ENCODE data around the gene SEPTIN10.

SEPTIN10 gene

GRCh38 chr2:109512076-109512475 is 101.7 kb downstream of the SEPTIN10 start:
- TF ChIP-seq ZC3H10 (CRISPR knock-in tag; IDR thresholded peaks at IDR 0.05) (no peak), ZFP30 (CRISPR knock-in tag; IDR thresholded peaks at IDR 0.05) (no peak), ZNF565 (CRISPR knock-in tag; conservative IDR thresholded peaks at IDR 0.05; ENCODE audit: low read depth) (no peak), ESRRG (CRISPR knock-in tag; IDR thresholded peaks at IDR 0.05) (no peak), TOX (CRISPR knock-in tag; IDR thresholded peaks at IDR 0.05; ENCODE audit: borderline replicate concordance) (no peak), TSHZ2 (CRISPR knock-in tag; IDR thresholded peaks at IDR 0.05) (no peak), POU6F1 (CRISPR knock-in tag; IDR thresholded peaks at IDR 0.05; ENCODE audit: borderline replicate concordance, low read depth) (no peak), RARB (CRISPR knock-in tag; IDR thresholded peaks at IDR 0.05) (no peak), TCF4 (CRISPR knock-in tag; IDR thresholded peaks at IDR 0.05; ENCODE audit: borderline replicate concordance) (no peak), PPARA (CRISPR knock-in tag; IDR thresholded peaks at IDR 0.05; ENCODE audit: borderline replicate concordance) (no peak), ISL1 (CRISPR knock-in tag; IDR thresholded peaks at IDR 0.05) (no peak), ZNF70 (CRISPR knock-in tag; IDR thresholded peaks at IDR 0.05) (no peak), BACH2 (CRISPR knock-in tag; IDR thresholded peaks at IDR 0.05; ENCODE audit: borderline replicate concordance) (no peak), CSDC2 (CRISPR knock-in tag; IDR thresholded peaks at IDR 0.05) (no peak), PATZ1 (CRISPR knock-in tag; IDR thresholded peaks at IDR 0.05; ENCODE audit: borderline replicate concordance) (no peak), SNAI2 (CRISPR knock-in tag; IDR thresholded peaks at IDR 0.05) (no peak), ZFP3 (CRISPR knock-in tag; IDR thresholded peaks at IDR 0.05) (no peak)
- no peak for ATAC-seq

GRCh38 chr2:109511168-109511567 is 102.6 kb downstream of the SEPTIN10 start:
- ATAC-seq = no peak

More at GRCh38 chr2:109511168-109511567, 102.6 kb downstream of the SEPTIN10 start:
- TF ChIP-seq ISL1 (CRISPR knock-in tag; IDR thresholded peaks at IDR 0.05) (no peak), CSDC2 (CRISPR knock-in tag; IDR thresholded peaks at IDR 0.05) (no peak), TOX (CRISPR knock-in tag; IDR thresholded peaks at IDR 0.05; ENCODE audit: borderline replicate concordance) (no peak), ZNF565 (CRISPR knock-in tag; conservative IDR thresholded peaks at IDR 0.05; ENCODE audit: low read depth) (no peak), CSRNP3 (CRISPR knock-in tag; IDR thresholded peaks at IDR 0.05) (no peak), ZFP30 (CRISPR knock-in tag; IDR thresholded peaks at IDR 0.05) (no peak), PPARA (CRISPR knock-in tag; IDR thresholded peaks at IDR 0.05; ENCODE audit: borderline replicate concordance) (no peak), RARB (CRISPR knock-in tag; IDR thresholded peaks at IDR 0.05) (no peak), GLIS3 (CRISPR knock-in tag; IDR thresholded peaks at IDR 0.05) (no peak), ESRRG (CRISPR knock-in tag; IDR thresholded peaks at IDR 0.05) (no peak), ZFP3 (CRISPR knock-in tag; IDR thresholded peaks at IDR 0.05) (no peak), BACH2 (CRISPR knock-in tag; IDR thresholded peaks at IDR 0.05; ENCODE audit: borderline replicate concordance) (no peak), SNAI2 (CRISPR knock-in tag; IDR thresholded peaks at IDR 0.05) (no peak), ZNF70 (CRISPR knock-in tag; IDR thresholded peaks at IDR 0.05) (no peak), OSR1 (CRISPR knock-in tag; IDR thresholded peaks at IDR 0.05) (no peak), ZNF8 (CRISPR knock-in tag; IDR thresholded peaks at IDR 0.05) (no peak)
